SK-N-SH treated with all-trans-retinoic acid at 6 μM for 48 hours (cell line): Measurements from ENCODE around the gene RET.

ENCODE experiments used
- ARNTL ChIP-seq: fragments of 450-650 bp; formaldehyde crosslinking; IDR thresholded peaks from 2 replicates; pipeline ENCODE4 v1.5.0; 2020; ENCODE audit warnings: low read depth, mild to moderate bottlenecking, moderate library complexity, borderline replicate concordance
- CSDC2 ChIP-seq: fragments of 250-450 bp; sonication (Bioruptor Pico); IDR thresholded peaks from 2 replicates; pipeline ENCODE4 v1.5.0; 2020; ENCODE audit warnings: mild to moderate bottlenecking, moderate library complexity
- ISL1 ChIP-seq: fragments of 250-450 bp; sonication (Bioruptor Pico); IDR thresholded peaks from 2 replicates; pipeline ENCODE4 v2.1.2; 2022; ENCODE audit warnings: mild to moderate bottlenecking, moderate library complexity
- PATZ1 ChIP-seq: fragments of 250-450 bp; sonication (Bioruptor Pico); IDR thresholded peaks from 2 replicates; pipeline ENCODE4 v1.8.0; 2020; ENCODE audit warnings: mild to moderate bottlenecking, moderate library complexity, borderline replicate concordance
- POU6F1 ChIP-seq: fragments of 250-450 bp; sonication (Bioruptor Pico); IDR thresholded peaks from 2 replicates; pipeline ENCODE4 v1.8.0; 2021; ENCODE audit warnings: low read depth, mild to moderate bottlenecking, moderate library complexity, borderline replicate concordance
- RARB ChIP-seq: fragments of 250-450 bp; sonication (Bioruptor Pico); IDR thresholded peaks from 2 replicates; pipeline ENCODE4 v1.8.0; 2021; ENCODE audit warnings: mild to moderate bottlenecking, moderate library complexity
- SNAI2 ChIP-seq: fragments of 250-450 bp; sonication (Bioruptor Pico); IDR thresholded peaks from 2 replicates; pipeline ENCODE4 v1.5.0; 2020; ENCODE audit warnings: mild to moderate bottlenecking, moderate library complexity
- ZC3H10 ChIP-seq: fragments of 250-450 bp; sonication (Bioruptor Pico); IDR thresholded peaks from 2 replicates; pipeline ENCODE4 v1.5.1; 2021; ENCODE audit warnings: mild to moderate bottlenecking, moderate library complexity
- ZFP3 ChIP-seq: fragments of 250-450 bp; sonication (Bioruptor Pico); IDR thresholded peaks from 2 replicates; pipeline ENCODE4 v1.5.0; 2020; ENCODE audit warnings: mild to moderate bottlenecking, moderate library complexity
- ZFP30 ChIP-seq: fragments of 450-650 bp; formaldehyde crosslinking; IDR thresholded peaks from 2 replicates; pipeline ENCODE4 v1.5.0; 2022; ENCODE audit warnings: mild to moderate bottlenecking, moderate library complexity
- ZNF565 ChIP-seq: fragments of 450-650 bp; formaldehyde crosslinking; conservative IDR thresholded peaks from 2 replicates; pipeline ENCODE4 v1.5.0; 2020; ENCODE audit warnings: low read depth, mild to moderate bottlenecking, moderate library complexity
- ZNF70 ChIP-seq: fragments of 450-650 bp; formaldehyde crosslinking; IDR thresholded peaks from 2 replicates; pipeline ENCODE4 v1.5.0; 2020; ENCODE audit warnings: mild to moderate bottlenecking, moderate library complexity

- TF ChIP-seq ARNTL (CRISPR knock-in tag) (no peak), ZFP30 (no peak), SNAI2 (CRISPR knock-in tag) (no peak), PATZ1 (CRISPR knock-in tag) (no peak), CSDC2 (CRISPR knock-in tag) (no peak), POU6F1 (no peak), ISL1 (CRISPR knock-in tag) (no peak), ZC3H10 (no peak), RARB (CRISPR knock-in tag) (no peak), ZNF565 (CRISPR knock-in tag) (no peak), ZNF70 (no peak), ZFP3 (CRISPR knock-in tag) (no peak)
These were observed 6.9 kb downstream of the RET start for GRCh38 chr10:43083764-43084163.
